Breast epithelium (tissue), 3 donors: ENCODE data around the gene SURF4.

Experiments used
- CTCF ChIP-seq, 3 donors: fragments of 450-650 bp; IDR thresholded peaks; one replicate each; pipeline ENCODE4 v1.5.1; 2016 to 2017; ENCODE audit warnings: antibody characterized with exemption in 3 of 3, mild to moderate bottlenecking in 3 of 3, moderate library complexity in 3 of 3
- POLR2AphosphoS5 ChIP-seq, 3 donors: sonication (generic); formaldehyde crosslinking; IDR thresholded peaks; one replicate each; pipeline ENCODE4 v1.6.1; 2017; ENCODE audit warnings: antibody characterized with exemption in 3 of 3

DNA sequence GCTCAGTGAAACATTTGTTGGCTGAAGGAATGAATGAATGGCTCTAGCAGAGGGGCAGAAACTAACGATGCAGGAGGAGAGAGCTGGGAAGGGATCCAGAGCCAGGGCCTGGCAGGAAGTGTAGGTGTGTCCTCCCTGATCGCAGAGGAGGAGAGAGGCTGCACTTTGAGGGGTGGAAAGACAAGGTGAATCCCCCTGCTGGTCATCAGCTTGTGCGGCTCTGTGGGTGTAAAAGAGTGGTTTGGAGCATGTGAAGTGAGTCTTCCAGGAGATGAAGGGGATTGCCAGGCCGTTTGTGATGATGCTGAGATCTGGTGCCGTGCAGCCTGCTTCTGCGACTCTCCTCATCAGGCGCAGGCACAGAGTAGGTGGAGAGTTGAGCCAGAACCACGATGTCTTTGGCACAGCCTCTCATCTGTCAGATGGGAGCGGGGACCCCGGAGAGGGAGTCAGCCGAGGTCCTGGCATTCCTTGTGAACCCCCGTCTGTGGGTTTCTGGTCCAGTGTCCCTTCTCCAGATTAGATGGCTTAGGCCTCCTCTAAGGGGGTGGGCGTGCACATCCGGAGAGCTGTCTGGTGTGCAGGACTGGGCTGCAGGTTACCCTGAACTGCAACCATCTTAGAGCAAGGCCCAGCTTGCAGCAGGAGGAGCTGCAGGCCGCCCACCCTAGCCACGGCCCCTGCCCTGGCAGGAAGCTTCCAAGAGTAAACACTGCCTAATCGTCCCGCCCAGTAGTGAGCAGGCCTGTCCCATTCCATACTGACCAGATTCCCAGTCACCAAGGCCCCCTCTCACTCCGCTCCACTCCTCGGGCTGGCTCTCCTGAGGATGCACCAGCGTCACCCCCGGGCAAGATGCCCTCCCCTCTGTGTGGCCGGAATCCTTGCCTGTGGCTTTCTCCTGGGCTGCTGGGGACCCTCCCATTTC lies 46.0 kb upstream of the SURF4 start, which contains the start of gene ADAMTS13:
- TF ChIP-seq CTCF (IDR thresholded peaks at IDR 0.05) (no peak), POLR2AphosphoS5 (IDR thresholded peaks at IDR 0.05) (no peak)
